HG02885 (cell line): ENCODE results near the gene COX6B1.
"Not testable (repeated sequence)": the region's sequence is repeated elsewhere in the genome, so short reads cannot be mapped to it uniquely, and the experiment has no call there.

ENCODE experiments used
- ATAC-seq: cut with Tn5 transposase; IDR thresholded peaks from one replicate; pipeline ENCODE4 v1.9.1; 2021; ENCODE audit warnings: mild to moderate bottlenecking; ENCODE audit not compliant: unreplicated experiment, poor library complexity

The COX6B1 gene

DNA sequence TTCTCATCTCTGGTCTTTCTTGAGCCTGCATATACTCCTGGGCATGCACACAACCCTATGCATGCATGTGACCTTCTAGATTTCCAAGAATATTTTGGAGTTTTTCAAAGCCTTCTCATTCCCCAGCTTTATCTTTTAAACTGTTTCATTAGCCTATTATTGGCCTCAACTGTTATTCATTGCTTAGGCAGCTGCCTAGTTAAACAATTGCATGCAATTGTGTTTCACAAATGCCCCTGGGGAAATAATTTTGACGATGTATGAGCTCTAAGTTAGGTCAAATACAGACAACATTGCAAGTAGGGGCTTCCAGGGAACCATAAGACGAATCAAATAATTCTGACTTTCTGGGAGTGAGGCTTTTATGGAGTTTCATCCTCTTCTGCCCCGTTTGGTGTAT is 15.9 kb downstream of the COX6B1 start:
- no peak for ATAC-seq

DNA sequence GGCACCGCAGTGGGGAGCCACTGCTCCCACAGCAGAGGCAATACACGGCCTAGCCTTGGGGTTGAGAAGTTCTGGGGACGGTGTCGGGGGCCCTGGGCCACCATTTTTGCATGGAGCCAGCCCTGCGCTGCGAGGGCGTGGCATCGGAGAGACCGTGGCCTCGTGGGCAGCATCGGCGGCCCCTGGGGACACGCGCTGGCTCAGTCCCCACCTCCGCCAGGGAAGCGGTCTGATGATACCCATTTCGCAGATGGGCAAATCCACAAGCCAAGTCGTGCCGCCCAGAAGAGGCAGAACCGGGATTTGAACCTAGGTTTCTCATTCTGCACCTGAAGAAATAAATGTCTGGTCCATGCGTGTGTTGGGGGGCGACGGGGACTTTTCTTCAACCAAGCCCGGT is 17.0 kb downstream of the COX6B1 start:
- ATAC-seq = no peak

GRCh38 chr19:35665604-35666003 is 17.5 kb downstream of the COX6B1 start:
- ATAC-seq = no peak

GRCh38 chr19:35666251-35666913 is 18.3 kb downstream of the COX6B1 start, which contains the start of gene UPK1A:
Gene UPK1A, plus strand, starts transcription at chr19:35666517. Its CDS starts 296 bp downstream, at chr19:35666813.
- ATAC-seq = no peak

DNA sequence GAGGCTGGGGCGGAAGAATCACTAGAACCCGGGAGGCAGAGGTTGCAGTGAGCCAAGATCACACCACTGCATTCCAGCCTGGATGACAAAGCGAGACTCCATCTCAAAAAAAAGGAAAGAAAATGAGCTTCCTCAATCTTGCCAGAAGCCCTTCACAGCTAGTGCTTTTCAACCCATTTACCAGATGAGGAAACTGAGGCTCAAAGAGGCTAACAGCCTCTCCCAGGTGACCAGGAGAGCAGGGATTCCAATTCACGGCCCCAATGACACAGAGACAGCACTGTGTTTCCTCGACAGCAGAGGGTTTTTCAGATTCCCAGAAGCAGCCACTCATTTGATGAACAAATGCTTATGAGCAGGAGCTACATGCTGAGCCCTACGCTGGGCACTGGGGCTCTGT is 21.4 kb downstream of the COX6B1 start:
- no peak for ATAC-seq

- ATAC-seq = no peak
Observed at GRCh38 chr19:35669974-35670373, 21.9 kb downstream of the COX6B1 start.

DNA sequence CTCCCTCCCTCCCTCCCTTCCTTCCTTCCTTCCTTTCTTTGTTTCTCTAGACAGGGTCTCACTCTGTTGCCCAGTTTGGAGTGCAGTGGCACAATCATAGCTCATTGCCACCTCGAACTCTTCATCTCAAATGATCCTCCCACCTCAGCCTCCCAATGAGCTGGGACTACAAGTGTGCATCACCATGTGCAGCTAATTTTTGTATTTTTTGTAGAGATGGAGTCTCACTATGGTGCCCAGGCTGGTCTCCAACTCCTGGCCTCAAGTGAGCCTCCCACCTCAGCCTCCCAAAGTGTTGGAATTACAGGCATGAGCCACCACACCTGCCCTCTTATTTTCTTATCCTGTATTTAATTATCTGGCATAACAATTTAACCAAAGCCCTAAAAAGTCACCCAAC is 22.6 kb downstream of the COX6B1 start:
- ATAC-seq = no peak

DNA sequence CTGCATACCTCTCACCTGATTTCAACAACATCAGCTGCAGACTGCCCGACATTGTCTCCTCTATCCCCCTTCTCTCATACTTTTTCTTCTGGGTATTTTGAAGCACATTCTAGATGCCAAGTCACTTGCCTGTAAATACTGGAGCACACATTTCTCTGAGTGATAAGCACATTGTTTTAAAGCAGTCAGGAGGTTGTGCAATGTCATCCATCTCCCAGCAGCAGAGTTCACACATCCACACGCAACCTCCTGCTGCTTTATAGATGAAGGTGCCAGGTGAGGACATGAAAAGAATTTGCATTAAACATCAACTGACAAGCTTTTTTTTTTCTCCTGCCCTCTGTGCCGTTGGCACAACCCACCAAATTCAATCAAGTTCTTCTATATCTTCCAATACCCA is 23.7 kb downstream of the COX6B1 start:
- ATAC-seq = no peak

DNA sequence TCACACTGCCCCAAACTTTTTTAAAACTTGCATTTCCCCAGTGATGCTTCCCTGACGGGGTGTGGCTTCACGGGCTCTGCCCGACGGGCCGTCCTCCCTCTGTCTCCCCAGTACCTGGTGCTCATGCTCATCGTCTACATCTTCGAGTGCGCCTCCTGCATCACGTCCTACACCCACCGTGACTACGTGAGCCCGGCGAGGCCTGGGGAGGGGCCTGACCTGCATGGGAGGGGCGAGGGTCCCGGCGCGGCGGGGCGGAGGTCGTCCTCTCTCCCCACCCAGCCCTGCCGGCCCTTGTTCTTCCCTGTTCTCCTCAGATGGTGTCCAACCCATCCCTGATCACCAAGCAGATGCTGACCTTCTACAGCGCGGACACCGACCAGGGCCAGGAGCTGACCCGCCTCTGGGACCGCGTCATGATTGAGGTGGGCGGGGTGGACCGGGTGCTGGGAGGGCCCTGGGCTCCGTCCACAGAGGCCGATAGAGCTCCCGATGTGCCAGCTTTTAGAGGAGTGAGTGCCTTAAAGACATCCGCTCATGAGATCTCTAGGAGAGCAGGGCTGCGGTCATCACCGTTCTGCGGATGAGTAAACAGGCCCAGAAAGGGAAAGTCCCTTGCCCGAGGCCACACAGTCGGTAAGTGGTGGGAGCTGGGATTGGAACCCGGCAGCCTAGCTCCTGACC is 25.1 kb downstream of the COX6B1 start:
- ATAC-seq = no peak

DNA sequence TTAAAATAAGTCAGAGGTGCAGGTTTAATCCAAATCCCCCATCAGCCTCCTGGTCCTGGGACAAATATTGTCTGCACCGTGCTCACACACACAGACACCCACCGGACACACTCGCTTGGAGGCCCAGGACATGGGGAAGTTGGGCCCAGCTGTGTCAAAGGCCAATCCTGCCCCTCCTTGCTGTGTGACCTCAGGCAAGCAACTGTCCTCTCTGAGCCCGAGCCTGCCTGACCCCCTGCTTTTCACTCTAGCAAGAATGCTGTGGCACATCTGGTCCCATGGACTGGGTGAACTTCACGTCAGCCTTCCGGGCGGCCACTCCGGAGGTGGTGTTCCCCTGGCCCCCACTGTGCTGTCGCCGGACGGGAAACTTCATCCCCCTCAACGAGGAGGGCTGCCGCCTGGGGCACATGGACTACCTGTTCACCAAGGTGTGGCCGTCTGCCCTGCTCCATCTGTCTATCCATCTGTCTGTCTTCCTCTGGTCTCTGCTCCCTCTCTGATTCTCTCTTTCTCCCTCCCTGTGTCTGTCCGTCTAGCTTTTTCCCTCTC is 27.5 kb downstream of the COX6B1 start:
- ATAC-seq = no peak

- no peak for ATAC-seq
Observed at GRCh38 chr19:35689836-35690235, 41.7 kb downstream of the COX6B1 start.

DNA sequence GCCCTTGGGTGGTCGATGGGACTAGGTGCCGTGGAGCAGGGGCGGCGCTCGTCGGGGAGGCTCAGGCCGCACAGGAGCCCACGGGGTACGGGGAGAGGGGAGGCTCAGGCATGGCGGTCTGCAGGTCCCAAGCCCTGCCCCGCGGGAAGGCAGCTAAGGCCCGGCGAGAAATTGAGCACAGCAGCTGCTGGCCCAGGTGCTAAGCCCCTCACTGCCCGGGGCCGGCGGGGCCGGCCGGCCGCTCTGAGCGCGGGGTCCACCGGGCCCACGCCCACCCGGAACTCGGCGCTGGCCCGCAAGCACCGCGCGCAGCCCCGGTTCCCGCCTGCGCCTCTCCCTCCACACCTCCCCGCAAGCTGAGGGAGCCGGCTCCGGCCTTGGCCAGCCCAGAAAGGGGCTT is 43.0 kb downstream of the COX6B1 start:
- not testable (repeated sequence) for ATAC-seq

DNA sequence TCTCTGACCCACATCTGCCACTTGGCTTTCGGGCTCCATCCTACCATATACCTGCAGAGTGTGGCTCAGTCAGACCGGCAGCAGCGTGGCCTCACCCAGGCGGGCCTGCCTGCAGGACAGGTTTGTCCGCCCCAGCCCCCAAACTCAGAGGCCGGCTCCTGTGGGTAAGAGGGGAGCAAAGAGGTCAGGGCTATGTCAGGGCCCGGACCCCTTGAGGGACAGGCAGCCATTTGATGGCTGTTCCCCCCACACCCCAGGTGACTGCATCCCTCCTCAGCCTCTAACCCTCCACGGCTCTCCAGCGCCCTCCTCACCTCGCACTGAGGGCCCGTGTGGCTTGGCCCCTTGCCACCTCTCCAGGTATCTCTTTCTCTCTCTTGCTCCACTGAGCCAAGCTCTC is 43.9 kb downstream of the COX6B1 start:
- ATAC-seq = no peak

DNA sequence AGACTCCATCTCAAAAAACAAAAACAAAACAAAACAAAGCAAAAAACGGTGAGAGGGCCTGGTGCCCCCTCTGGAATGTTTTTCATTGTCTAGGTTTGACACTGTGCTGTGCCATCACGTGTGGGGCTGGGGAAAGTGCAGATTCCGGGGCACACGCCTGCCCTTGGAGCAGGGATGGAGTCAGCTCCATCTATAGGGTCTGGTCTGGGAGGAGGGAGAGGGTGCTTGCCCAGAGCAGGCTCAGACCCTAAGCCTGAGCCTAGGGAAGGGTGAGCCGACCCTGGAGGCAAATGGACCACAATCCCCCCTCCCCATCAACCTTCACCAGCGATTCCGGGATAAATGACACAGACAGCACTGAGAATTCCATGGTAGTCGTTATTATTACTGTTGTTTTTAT is 45.3 kb downstream of the COX6B1 start:
- ATAC-seq = no peak

GRCh38 chr19:35693835-35694599 is 45.9 kb downstream of the COX6B1 start:
- ATAC-seq = peak; percentile 78

- no peak for ATAC-seq
Observed at GRCh38 chr19:35695895-35696422, 47.8 kb downstream of the COX6B1 start.

DNA sequence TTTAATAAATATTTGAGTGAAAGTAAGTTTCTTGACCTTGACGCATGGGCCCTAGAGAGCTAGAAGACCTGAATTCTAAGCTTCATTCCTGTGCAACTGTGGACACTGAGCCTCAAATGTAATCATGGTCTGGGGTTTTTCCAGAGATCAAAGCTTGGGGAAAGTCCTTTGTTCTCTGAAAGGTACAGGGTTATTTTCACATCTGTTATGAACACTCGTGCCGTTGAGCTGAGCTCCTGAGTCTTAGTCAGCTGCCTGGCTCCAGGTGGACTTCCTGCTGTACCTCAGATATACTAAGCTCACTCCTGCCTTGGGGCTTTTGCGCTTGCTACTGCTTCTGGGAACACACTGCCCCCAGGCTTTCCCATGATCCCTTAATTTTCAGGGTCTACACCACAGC is 48.7 kb downstream of the COX6B1 start:
- ATAC-seq = no peak

GRCh38 chr19:35702223-35703012 is 54.3 kb downstream of the COX6B1 start:
- peak; percentile 98 for ATAC-seq

- no peak for ATAC-seq
Observed at GRCh38 chr19:35703343-35703742, 55.2 kb downstream of the COX6B1 start.

GRCh38 chr19:35704218-35704617 is 56.1 kb downstream of the COX6B1 start, which contains the start of gene ZBTB32:
Gene ZBTB32, plus strand, starts transcription at chr19:35704558. Its CDS starts 10,069 bp downstream, at chr19:35714627.
- ATAC-seq = no peak
